NB4 (cell line): ENCODE data around the gene ZEB2.

ENCODE experiments used
- DNase-seq: peaks from one replicate; pipeline ENCODE4 v3.0.0; 2010; ENCODE audit warnings: low read depth
- H3K4me3 ChIP-seq: one replicate; pipeline ENCODE4 v1.5.1; 2011; ENCODE audit warnings: mild to moderate bottlenecking, low read depth, low read length, moderate library complexity
- MYC ChIP-seq: IDR thresholded peaks from 2 replicates; pipeline ENCODE4 v1.6.1; 2011; ENCODE audit warnings: low read depth, low read length
- POLR2A ChIP-seq: IDR thresholded peaks from 2 replicates; pipeline ENCODE4 v1.6.1; 2011; ENCODE audit warnings: mild to moderate bottlenecking; ENCODE audit not compliant: insufficient read length; ENCODE audit errors: extremely low read depth
- TF ChIP-seq, protein P1 (sequence below): IDR thresholded peaks from 2 replicates; pipeline ENCODE4 v1.6.1; 2011; ENCODE audit warnings: low read depth, low read length
- TF ChIP-seq, protein P2 (sequence below): IDR thresholded peaks from one replicate; pipeline ENCODE4 v1.5.1; 2012; ENCODE audit warnings: low read depth, low read length

Gene ZEB2

DNA sequence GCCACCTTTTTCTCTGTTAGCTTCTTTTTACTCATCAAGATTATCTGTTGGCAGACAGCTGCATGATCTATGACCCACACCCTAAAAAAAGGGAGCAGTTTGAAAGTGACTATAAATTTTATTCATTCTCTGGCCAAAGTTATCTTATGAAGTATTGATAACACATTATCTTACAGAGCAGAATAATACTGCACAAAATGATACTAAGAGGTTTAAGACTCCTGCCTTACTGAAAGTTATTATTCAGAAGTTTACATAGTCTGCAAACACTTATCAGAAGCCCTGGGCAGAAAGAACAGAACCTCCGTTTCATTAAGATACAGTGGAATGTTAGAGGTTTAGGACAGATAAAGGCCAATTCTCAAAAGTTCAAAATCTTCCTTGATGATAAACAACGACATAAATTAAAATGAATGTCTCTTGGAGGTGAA lies 78.2 kb downstream of the ZEB2 start:
- DNase-seq = no peak
- TF ChIP-seq, protein P1, sequence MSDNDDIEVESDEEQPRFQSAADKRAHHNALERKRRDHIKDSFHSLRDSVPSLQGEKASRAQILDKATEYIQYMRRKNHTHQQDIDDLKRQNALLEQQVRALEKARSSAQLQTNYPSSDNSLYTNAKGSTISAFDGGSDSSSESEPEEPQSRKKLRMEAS = no peak
- TF ChIP-seq MYC = no peak
- TF ChIP-seq, protein P2, sequence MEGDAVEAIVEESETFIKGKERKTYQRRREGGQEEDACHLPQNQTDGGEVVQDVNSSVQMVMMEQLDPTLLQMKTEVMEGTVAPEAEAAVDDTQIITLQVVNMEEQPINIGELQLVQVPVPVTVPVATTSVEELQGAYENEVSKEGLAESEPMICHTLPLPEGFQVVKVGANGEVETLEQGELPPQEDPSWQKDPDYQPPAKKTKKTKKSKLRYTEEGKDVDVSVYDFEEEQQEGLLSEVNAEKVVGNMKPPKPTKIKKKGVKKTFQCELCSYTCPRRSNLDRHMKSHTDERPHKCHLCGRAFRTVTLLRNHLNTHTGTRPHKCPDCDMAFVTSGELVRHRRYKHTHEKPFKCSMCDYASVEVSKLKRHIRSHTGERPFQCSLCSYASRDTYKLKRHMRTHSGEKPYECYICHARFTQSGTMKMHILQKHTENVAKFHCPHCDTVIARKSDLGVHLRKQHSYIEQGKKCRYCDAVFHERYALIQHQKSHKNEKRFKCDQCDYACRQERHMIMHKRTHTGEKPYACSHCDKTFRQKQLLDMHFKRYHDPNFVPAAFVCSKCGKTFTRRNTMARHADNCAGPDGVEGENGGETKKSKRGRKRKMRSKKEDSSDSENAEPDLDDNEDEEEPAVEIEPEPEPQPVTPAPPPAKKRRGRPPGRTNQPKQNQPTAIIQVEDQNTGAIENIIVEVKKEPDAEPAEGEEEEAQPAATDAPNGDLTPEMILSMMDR = no peak
- TF ChIP-seq POLR2A = no peak
- no peak overlapping the region for H3K4me3 ChIP-seq

DNA sequence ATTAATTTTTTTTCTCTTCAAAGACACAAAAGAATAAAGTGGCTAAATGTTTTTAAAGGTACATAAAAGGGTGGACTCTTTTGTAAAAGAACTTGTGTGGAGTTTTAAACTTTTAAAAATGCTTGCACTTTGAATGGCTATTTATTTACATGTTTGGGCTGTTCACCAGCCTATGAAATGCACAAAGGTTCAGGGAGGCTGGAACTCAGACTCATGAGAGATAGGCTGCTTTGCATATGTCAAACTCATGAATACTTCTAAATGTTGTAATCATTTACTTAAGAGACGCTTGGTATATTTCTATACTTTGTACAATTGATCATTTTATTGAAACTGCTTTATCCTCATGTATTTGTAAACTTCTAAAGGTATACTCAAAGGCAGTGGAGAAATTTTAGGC lies 79.9 kb downstream of the ZEB2 start:
- DNase-seq = no peak
- H3K4me3 ChIP-seq = no peak overlapping the region
- TF ChIP-seq POLR2A = no peak
- TF ChIP-seq, protein P2 = no peak
- TF ChIP-seq, protein P1 = no peak
- TF ChIP-seq MYC = no peak

DNA sequence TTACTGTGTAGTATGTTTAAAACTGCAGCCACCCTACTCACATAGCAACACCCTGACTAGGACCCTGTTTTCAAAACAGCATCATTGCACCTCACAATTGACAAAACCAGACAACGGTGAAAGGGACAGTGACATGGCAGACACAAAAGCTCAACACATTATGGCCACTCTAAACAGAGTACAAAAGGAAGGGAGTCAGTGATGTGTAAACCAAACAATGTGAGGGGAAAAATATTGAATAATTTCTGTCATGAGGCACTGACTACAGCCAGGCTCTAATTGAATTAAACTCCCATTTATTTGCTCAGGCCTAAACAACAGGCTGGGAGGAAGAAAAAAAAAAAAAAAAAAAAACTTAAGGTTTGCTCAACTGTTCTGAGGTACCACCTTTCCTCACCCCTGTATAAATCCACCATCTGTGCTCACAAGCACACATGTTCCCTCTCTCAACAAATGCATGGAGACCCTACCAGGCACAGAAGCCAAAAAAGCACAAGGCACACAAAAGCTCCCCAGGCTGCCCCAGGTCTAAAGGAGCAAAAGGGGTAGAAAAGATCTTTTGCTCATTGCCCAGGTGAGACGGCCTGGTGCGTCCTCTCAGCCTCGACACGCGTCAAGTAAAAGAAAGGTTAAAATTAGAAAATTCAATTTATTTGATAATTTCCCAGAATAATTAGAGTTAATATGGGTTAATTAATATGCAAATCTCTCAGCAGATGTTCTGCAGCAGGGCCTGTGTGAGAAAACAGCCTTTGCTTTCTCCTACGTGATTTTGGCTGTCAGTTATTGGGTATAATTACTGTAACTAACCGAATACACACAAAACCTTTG lies 80.9 kb downstream of the ZEB2 start:
- no peak for DNase-seq

DNA sequence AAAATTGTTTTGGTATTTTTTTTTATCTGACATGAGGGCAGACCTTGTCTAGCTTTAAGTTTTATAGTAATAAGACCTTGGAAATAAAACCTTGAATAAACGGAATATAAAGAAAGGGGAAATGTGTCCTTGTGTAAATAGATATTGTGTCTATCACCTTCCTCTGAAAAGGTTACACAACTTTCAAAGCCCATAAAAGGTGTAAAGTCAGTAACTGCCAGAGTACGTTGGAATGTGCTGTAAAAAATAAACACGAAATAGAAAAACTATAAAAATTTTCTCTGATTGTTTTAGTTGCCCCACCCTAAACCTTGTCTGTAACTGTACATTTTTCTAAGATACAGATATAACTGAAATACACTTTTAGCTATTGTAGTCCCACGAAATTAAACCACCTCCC lies 82.3 kb downstream of the ZEB2 start:
- no peak overlapping the region for H3K4me3 ChIP-seq
- TF ChIP-seq POLR2A (no peak), MYC (no peak)
- TF ChIP-seq, protein P1 = no peak
- TF ChIP-seq, protein P2 = no peak
- no peak for DNase-seq

More for the DNA sequence above, 80.9 kb downstream of the ZEB2 start:
- no peak overlapping the region for H3K4me3 ChIP-seq
- TF ChIP-seq, protein P1 = no peak
- TF ChIP-seq POLR2A (no peak), MYC (no peak)
- TF ChIP-seq, protein P2 = no peak

DNA sequence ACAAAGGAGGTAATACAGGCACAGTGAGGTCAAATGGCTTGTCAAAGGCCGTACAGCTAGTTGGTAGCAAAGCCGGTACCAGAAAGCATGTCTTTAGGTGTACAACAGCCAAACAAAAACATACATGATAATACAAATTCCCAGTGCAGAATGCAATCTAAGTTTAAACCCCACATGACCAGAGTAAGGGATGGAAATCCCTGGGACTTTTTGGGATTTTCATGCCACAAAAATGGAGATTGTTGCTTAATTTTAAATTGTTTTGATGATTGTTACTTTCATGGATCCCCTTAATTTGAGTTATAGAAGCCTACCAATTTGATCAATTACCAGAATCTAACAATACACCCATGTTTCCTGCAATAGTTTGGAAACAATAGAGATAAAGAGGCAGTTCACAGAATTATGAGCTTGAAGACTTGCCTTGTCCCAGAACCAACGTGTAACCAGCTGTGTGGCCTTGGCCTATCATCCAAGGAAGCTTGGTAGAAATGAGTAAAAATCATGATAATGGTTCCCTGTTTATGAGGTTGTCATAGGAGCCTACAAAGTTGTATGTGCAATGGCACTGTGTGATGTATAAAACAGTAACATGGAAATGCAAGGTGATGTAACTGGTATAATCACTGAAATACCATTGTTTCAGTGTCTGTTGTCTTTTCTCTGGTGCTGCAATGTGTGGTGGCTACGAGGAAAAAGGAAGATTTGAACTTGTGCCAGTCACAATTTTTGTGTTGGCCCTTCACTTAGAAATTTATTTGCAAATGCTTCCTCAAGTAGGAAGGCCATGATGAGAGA lies 85.3 kb downstream of the ZEB2 start:
- H3K4me3 ChIP-seq = no peak overlapping the region
- no peak for TF ChIP-seq POLR2A
- TF ChIP-seq, protein P1 = no peak
- TF ChIP-seq, protein P2 = no peak
- TF ChIP-seq MYC = no peak
- DNase-seq = no peak
